Inferior parietal cortex (tissue), 1 donor: ENCODE data around the gene OR52B6.
"Not testable (repeated sequence)": the region's sequence is repeated elsewhere in the genome, so short reads cannot be mapped to it uniquely, and the experiment has no call there.

Experiments
- DNase-seq: peaks from one replicate; pipeline ENCODE4 v3.0.0-alpha.2; 2016; ENCODE audit errors: extremely low spot score

The OR52B6 gene

GRCh38 chr11:5580577-5580976 is at the start of gene OR52B6:
Gene OR52B6 (plus strand): TSS chr11:5580877. CDS start chr11:5580877, 0 bp downstream.
- DNase-seq, result no peak

- no peak for DNase-seq
These were observed 49.4 kb upstream of the OR52B6 start for GRCh38 chr11:5531053-5531831.

- DNase-seq, result no peak
These were observed 46.6 kb upstream of the OR52B6 start for GRCh38 chr11:5534046-5534445.

GRCh38 chr11:5536482-5536881 is 44.2 kb upstream of the OR52B6 start:
- DNase-seq, result no peak

GRCh38 chr11:5541427-5541826 is 39.2 kb upstream of the OR52B6 start:
- no peak for DNase-seq

- DNase-seq, result no peak
These were observed 34.2 kb upstream of the OR52B6 start for GRCh38 chr11:5546457-5546856.

GRCh38 chr11:5547982-5548381 is 32.7 kb upstream of the OR52B6 start:
- no peak for DNase-seq

GRCh38 chr11:5548440-5548839 is 32.2 kb upstream of the OR52B6 start, which contains the start of gene OR52H1:
Gene OR52H1 (minus strand): TSS chr11:5548540. CDS start chr11:5545505, 3,035 bp downstream.
- DNase-seq, result no peak

- DNase-seq, result no peak
These were observed 30.1 kb upstream of the OR52B6 start for GRCh38 chr11:5550440-5551095.

- no peak for DNase-seq
These were observed 27.3 kb upstream of the OR52B6 start for GRCh38 chr11:5553343-5553742.

GRCh38 chr11:5556596-5557188 is 24.0 kb upstream of the OR52B6 start:
- DNase-seq, result no peak

- no peak for DNase-seq
These were observed 22.9 kb upstream of the OR52B6 start for GRCh38 chr11:5557751-5558150.

- no peak for DNase-seq
These were observed 16.2 kb upstream of the OR52B6 start for GRCh38 chr11:5564259-5565019.

GRCh38 chr11:5574654-5575053 is 6.0 kb upstream of the OR52B6 start:
- no peak for DNase-seq

GRCh38 chr11:5575152-5575551 is 5.5 kb upstream of the OR52B6 start:
- no peak for DNase-seq

GRCh38 chr11:5577101-5577500 is 3.6 kb upstream of the OR52B6 start:
- no peak for DNase-seq

- no peak for DNase-seq
These were observed 337 bp downstream of the OR52B6 start for GRCh38 chr11:5581014-5581413.

- DNase-seq, result not testable (repeated sequence)
These were observed 3.8 kb downstream of the OR52B6 start for GRCh38 chr11:5584458-5584857.

GRCh38 chr11:5589906-5590305 is 9.2 kb downstream of the OR52B6 start:
- DNase-seq, result not testable (repeated sequence)

GRCh38 chr11:5591613-5592012 is 10.9 kb downstream of the OR52B6 start:
- no peak for DNase-seq

GRCh38 chr11:5592615-5593014 is 11.9 kb downstream of the OR52B6 start:
- DNase-seq, result no peak

GRCh38 chr11:5593146-5593545 is 12.5 kb downstream of the OR52B6 start:
- DNase-seq, result no peak
